Measurements from ENCODE around the gene NFATC4. TPM values are rescaled to one million over a fixed set of nuclear protein-coding genes. Genes with fewer than 3 reads are reported as not detected.
"Not testable (repeated sequence)": the region's sequence is repeated elsewhere in the genome, so short reads cannot be mapped to it uniquely, and the experiment has no call there.

The NFATC4 gene
- polyA plus RNA-seq, 3 donors, result not detected

DNA sequence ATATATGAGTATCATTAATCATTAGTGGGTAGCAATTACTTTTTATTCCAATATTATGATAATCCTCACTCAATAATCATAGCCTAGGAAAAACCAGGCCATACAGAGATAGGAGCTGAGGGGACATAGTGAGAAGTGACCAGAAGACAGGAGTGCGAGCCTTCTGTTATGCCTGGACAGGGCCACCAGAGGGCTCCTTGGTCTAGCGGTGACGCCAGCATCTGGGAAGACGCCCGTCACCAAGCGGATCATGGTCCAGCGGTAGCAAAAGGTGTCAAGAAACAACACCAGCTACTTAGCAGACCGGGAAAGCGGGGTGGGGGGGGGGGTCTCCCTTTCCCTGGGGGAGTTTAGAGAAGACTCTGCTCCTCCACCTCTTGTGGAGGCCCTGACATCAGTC is 40.1 kb upstream of the NFATC4 start:
- H4K20me1 ChIP-seq (ENCODE audit: insufficient read depth, low read length); intact Hi-C loops (cut with micrococcal nuclease); DNase-seq; H3K27me3 ChIP-seq (ENCODE audit: control insufficient read depth in 2 of 2, insufficient read depth in 2 of 2, low read length in 2 of 2); H3K4me2 ChIP-seq (replicated peaks; ENCODE audit: extremely low read depth, low read length, poor library complexity, severe bottlenecking); H3K9ac ChIP-seq (ENCODE audit: insufficient read depth, low read length, poor library complexity, severe bottlenecking); H3K36me3 ChIP-seq (replicated peaks in 1 of 2; ENCODE audit: control insufficient read depth in 1 of 2, insufficient read depth in 2 of 2, low read length in 2 of 2); H3K9me3 Mint-ChIP-seq; H2AFZ ChIP-seq (ENCODE audit: insufficient read depth, low read depth, low read length, poor library complexity, severe bottlenecking); H3K79me2 ChIP-seq (ENCODE audit: insufficient read depth, low read length); H3K4me3 Mint-ChIP-seq; H3K9me3 ChIP-seq (replicated peaks in 1 of 2; ENCODE audit: control insufficient read depth in 1 of 2, insufficient read depth in 1 of 2, low read length in 2 of 2): not testable (repeated sequence)
- TF ChIP-seq, protein P1, sequence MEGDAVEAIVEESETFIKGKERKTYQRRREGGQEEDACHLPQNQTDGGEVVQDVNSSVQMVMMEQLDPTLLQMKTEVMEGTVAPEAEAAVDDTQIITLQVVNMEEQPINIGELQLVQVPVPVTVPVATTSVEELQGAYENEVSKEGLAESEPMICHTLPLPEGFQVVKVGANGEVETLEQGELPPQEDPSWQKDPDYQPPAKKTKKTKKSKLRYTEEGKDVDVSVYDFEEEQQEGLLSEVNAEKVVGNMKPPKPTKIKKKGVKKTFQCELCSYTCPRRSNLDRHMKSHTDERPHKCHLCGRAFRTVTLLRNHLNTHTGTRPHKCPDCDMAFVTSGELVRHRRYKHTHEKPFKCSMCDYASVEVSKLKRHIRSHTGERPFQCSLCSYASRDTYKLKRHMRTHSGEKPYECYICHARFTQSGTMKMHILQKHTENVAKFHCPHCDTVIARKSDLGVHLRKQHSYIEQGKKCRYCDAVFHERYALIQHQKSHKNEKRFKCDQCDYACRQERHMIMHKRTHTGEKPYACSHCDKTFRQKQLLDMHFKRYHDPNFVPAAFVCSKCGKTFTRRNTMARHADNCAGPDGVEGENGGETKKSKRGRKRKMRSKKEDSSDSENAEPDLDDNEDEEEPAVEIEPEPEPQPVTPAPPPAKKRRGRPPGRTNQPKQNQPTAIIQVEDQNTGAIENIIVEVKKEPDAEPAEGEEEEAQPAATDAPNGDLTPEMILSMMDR (IDR thresholded peaks at IDR 0.05), result peak; percentile 82
- Histone ChIP-seq H3K4me3 (replicated peaks in 1 of 3; ENCODE audit: low read depth in 2 of 3, low read length in 3 of 3) (peak overlapping the region in 1 of 3 experiments; percentile 41), H3K27ac (ENCODE audit: low read depth in 1 of 2, low read length in 2 of 2) (peak overlapping the region; percentile 47 to 76), H3K4me1 (ENCODE audit: control insufficient read depth in 1 of 2, insufficient read depth in 2 of 2, low read length in 2 of 2) (peaks cover 66 to 70% of the 10 kb centered on the region in 2 donors)
- Mint-ChIP-seq H3K27me3 (ENCODE audit: low read depth in 3 of 3) (peaks cover 3 to 20% (median 8%) of the 10 kb centered on the region in 3 donors), H3K4me1 (peaks cover 70% of the 10 kb centered on the region), H3K36me3 (peaks cover 6 to 13% of the 10 kb centered on the region in 2 donors), H3K27ac (peak overlapping the region in 5 of 7 donors; percentile 8 to 96 (median 88))
- WGBS (ENCODE audit: insufficient coverage), result 0% methylated on average over 1 of the region's 9 CpGs

DNA sequence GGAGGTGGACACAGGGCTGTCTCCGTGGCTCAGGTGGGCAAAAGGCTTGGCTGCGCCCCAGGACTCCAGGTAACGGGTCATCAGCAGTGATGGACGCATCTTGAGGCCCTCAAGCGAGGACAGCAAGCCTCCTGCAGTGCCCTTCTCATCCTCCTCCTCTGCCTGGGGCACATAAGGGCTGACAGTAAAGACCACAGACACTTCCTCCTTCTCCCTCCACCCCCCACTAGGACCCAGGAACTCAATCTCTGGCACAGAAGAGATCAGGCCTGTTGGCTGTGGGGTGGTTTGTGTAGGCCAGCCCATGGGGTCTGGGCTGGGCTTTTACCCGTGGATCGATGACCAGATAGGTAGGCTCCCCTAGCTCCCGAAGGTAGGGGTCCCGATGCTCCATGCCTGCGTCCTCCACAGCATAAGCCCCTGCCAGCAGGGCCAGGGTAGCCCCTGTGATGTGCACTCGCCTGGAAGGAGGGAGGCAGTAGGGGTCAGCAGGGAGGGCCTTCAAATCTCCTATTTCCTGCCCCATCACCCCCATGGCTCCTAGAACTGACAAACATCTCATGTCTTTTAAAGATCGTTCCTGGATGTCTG is 38.8 kb upstream of the NFATC4 start:
- H3K27me3 ChIP-seq (ENCODE audit: control insufficient read depth in 2 of 2, insufficient read depth in 2 of 2, low read length in 2 of 2), result peaks cover 3 to 12% of the 10 kb centered on the region in 2 donors
- H3K4me3 ChIP-seq (replicated peaks in 1 of 3; ENCODE audit: low read depth in 2 of 3, low read length in 3 of 3), result no peak overlapping the region
- TF ChIP-seq, protein P1 (IDR thresholded peaks at IDR 0.05), result no peak
- peaks cover 78 to 81% of the 10 kb centered on the region in 2 donors for H3K4me1 ChIP-seq (ENCODE audit: control insufficient read depth in 1 of 2, insufficient read depth in 2 of 2, low read length in 2 of 2)
- no peaks in the 10 kb centered on the region for H3K9me3 ChIP-seq (replicated peaks in 1 of 2; ENCODE audit: control insufficient read depth in 1 of 2, insufficient read depth in 1 of 2, low read length in 2 of 2)
- WGBS (ENCODE audit: insufficient coverage), result 95% methylated on average over 11 of the region's 12 CpGs
- Mint-ChIP-seq H3K4me3 (peak overlapping the region; percentile 5 to 30), H3K9me3 (peaks cover 0 to 3% (median 0%) of the 10 kb centered on the region in 7 donors), H3K36me3 (peaks cover 6 to 12% of the 10 kb centered on the region in 2 donors), H3K27ac (peak overlapping the region; percentile 79 to 91 (median 85)), H3K4me1 (peaks cover 81% of the 10 kb centered on the region), H3K27me3 (ENCODE audit: low read depth in 3 of 3) (peaks cover 11 to 29% (median 20%) of the 10 kb centered on the region in 3 donors)
- H3K36me3 ChIP-seq (replicated peaks in 1 of 2; ENCODE audit: control insufficient read depth in 1 of 2, insufficient read depth in 2 of 2, low read length in 2 of 2), result no peaks in the 10 kb centered on the region
- H3K27ac ChIP-seq (ENCODE audit: low read depth in 1 of 2, low read length in 2 of 2), result peak overlapping the region; percentile 59 to 67
- DNase-seq, result no peak
- no peaks in the 10 kb centered on the region for H3K79me2 ChIP-seq (ENCODE audit: insufficient read depth, low read length)
- H2AFZ ChIP-seq (ENCODE audit: insufficient read depth, low read depth, low read length, poor library complexity, severe bottlenecking), result no peak overlapping the region
- peaks cover 4% of the 10 kb centered on the region for H4K20me1 ChIP-seq (ENCODE audit: insufficient read depth, low read length)
- intact Hi-C loops (cut with micrococcal nuclease), result no loop called here
- H3K9ac ChIP-seq (ENCODE audit: insufficient read depth, low read length, poor library complexity, severe bottlenecking), result no peak overlapping the region
- no peak overlapping the region for H3K4me2 ChIP-seq (replicated peaks; ENCODE audit: extremely low read depth, low read length, poor library complexity, severe bottlenecking)

All from CD14-positive monocyte (primary cell).